ACHN (cell line): ENCODE data around the gene COA5.
A peak's percentile ranks its signal among the peaks of the same experiment; 100 is the strongest.

Source experiments
- DNase-seq: peaks from one replicate; pipeline ENCODE4 v3.0.0-alpha.2; 2015
- in situ Hi-C: cut with HindIII; loops from 2 replicates; pipeline ENCODE4 v1.10.0; 2017; ENCODE audit warnings: low sequenced_read_pairs, low pct_ligation_motif_present, low pct_unique_long_range_greater_than_20kb

Gene COA5

GRCh38 chr2:98561018-98561417 is 47.3 kb downstream of the COA5 start:
- no peak for DNase-seq
- in situ Hi-C loops = no loop called here

GRCh38 chr2:98560256-98560771 is 48.0 kb downstream of the COA5 start:
- DNase-seq = peak; percentile 93
- in situ Hi-C loops = no loop called here

GRCh38 chr2:98559581-98559980 is 48.7 kb downstream of the COA5 start:
- DNase-seq = no peak
- in situ Hi-C loops = no loop called here

- DNase-seq = no peak
- in situ Hi-C loops = no loop called here
These were observed 49.3 kb downstream of the COA5 start for GRCh38 chr2:98558852-98559530.

- DNase-seq = no peak
- in situ Hi-C loops = no loop called here
These were observed 51.8 kb downstream of the COA5 start for GRCh38 chr2:98556344-98557033.

GRCh38 chr2:98555696-98556095 is 52.6 kb downstream of the COA5 start:
- in situ Hi-C loops = no loop called here
- DNase-seq = no peak

GRCh38 chr2:98554116-98554861 is 54.0 kb downstream of the COA5 start:
- in situ Hi-C loops = no loop called here
- DNase-seq = no peak

- in situ Hi-C loops = no loop called here
- no peak for DNase-seq
These were observed 55.7 kb downstream of the COA5 start for GRCh38 chr2:98552499-98553179.

GRCh38 chr2:98551316-98551715 is 57.0 kb downstream of the COA5 start:
- in situ Hi-C loops = no loop called here
- DNase-seq = no peak

- in situ Hi-C loops = no loop called here
These were observed 58.1 kb downstream of the COA5 start for GRCh38 chr2:98550165-98550564.

More at GRCh38 chr2:98550165-98550564, 58.1 kb downstream of the COA5 start:
- no peak for DNase-seq
